GM23338 (cell line): ENCODE measurements around the gene PCSK4. TPM values are rescaled to one million over a fixed set of nuclear protein-coding genes. Genes with fewer than 3 reads are reported as not detected.

Experiments used
- ATAC-seq: fragments of 200-7000 bp; cut with Tn5 transposase; 3 replicates; pipeline ENCODE4 v1.9.1; 2020
- DNase-seq: peaks from one replicate; pipeline ENCODE4 v3.0.0-alpha.2; 2015; ENCODE audit warnings: low spot score
- H2AFZ ChIP-seq: fragments of 200-600 bp; sonication (generic); 2 replicates; pipeline ENCODE4 v1.8.0; 2016; ENCODE audit warnings: antibody characterized with exemption, mild to moderate bottlenecking, moderate library complexity
- H3F3A ChIP-seq: fragments of 200-600 bp; sonication (generic); replicated peaks from 2 replicates; pipeline ENCODE4 v1.8.0; 2017; ENCODE audit warnings: antibody characterized with exemption, mixed run types, low read depth
- H3K27ac ChIP-seq: fragments of 200-600 bp; sonication (generic); 2 replicates; pipeline ENCODE4 v1.6.1; 2016; ENCODE audit warnings: low read depth
- H3K27me3 ChIP-seq: fragments of 200-600 bp; sonication (generic); 2 replicates; pipeline ENCODE4 v1.8.0; 2016; ENCODE audit warnings: mild to moderate bottlenecking, mixed run types, moderate library complexity; ENCODE audit not compliant: insufficient read depth
- H3K36me3 ChIP-seq: fragments of 200-600 bp; sonication (generic); 2 replicates; pipeline ENCODE4 v1.8.0; 2016; ENCODE audit warnings: mild to moderate bottlenecking; ENCODE audit not compliant: insufficient read depth
- H3K4me1 ChIP-seq: fragments of 200-600 bp; sonication (generic); 2 replicates; pipeline ENCODE4 v1.8.0; 2016; ENCODE audit warnings: mild to moderate bottlenecking, moderate library complexity; ENCODE audit not compliant: insufficient read depth
- H3K4me2 ChIP-seq: fragments of 200-600 bp; sonication (generic); 2 replicates; pipeline ENCODE4 v1.7.1; 2017; ENCODE audit warnings: mixed run types
- H3K4me3 ChIP-seq: fragments of 200-600 bp; sonication (generic); 2 replicates; pipeline ENCODE4 v1.6.1; 2016; ENCODE audit warnings: mixed run types
- H3K79me2 ChIP-seq: fragments of 200-600 bp; sonication (generic); replicated peaks from 2 replicates; pipeline ENCODE4 v1.8.0; 2017; ENCODE audit warnings: mild to moderate bottlenecking; ENCODE audit not compliant: insufficient read depth
- H3K9me2 ChIP-seq: fragments of 200-600 bp; sonication (generic); 2 replicates; pipeline ENCODE4 v1.8.0; 2017; ENCODE audit not compliant: insufficient read depth
- H4K20me1 ChIP-seq: fragments of 200-600 bp; sonication (generic); replicated peaks from 2 replicates; pipeline ENCODE4 v1.8.0; 2017; ENCODE audit warnings: mild to moderate bottlenecking; ENCODE audit not compliant: insufficient read depth
- H3K27ac Mint-ChIP-seq: 2 replicates; pipeline ENCODE4 v1.8.0; 2020; ENCODE audit warnings: inconsistent platforms, mild to moderate bottlenecking, moderate library complexity, mixed read lengths
- H3K27me3 Mint-ChIP-seq: 3 replicates; pipeline ENCODE4 v1.8.0; 2022; ENCODE audit warnings: low read depth, mild to moderate bottlenecking, moderate library complexity, mixed read lengths, inconsistent platforms; ENCODE audit not compliant: insufficient read depth, poor library complexity
- H3K36me3 Mint-ChIP-seq: 3 replicates; pipeline ENCODE4 v1.8.0; 2021; ENCODE audit warnings: low read depth, mild to moderate bottlenecking, inconsistent platforms, moderate library complexity, mixed read lengths
- H3K4me1 Mint-ChIP-seq: 3 replicates; pipeline ENCODE4 v1.8.0; 2020; ENCODE audit warnings: mild to moderate bottlenecking, inconsistent platforms, mixed read lengths
- H3K4me3 Mint-ChIP-seq: 3 replicates; pipeline ENCODE4 v1.8.0; 2021; ENCODE audit warnings: moderate library complexity, mild to moderate bottlenecking, inconsistent platforms, mixed read lengths
- H3K9me3 Mint-ChIP-seq: 3 replicates; pipeline ENCODE4 v1.8.0; 2020; ENCODE audit warnings: moderate library complexity, mild to moderate bottlenecking, inconsistent platforms, mixed read lengths
- CREB1 ChIP-seq: fragments of 250-450 bp; sonication (Bioruptor Pico); IDR thresholded peaks from 2 replicates; pipeline ENCODE4 v1.5.0; 2020; ENCODE audit warnings: low read depth, mild to moderate bottlenecking, moderate library complexity
- CTCF ChIP-seq, 2 experiments: fragments of 200-600 bp in 1 of 2; sonication (generic) in 1 of 2; conservative IDR thresholded peaks; 2 replicates each; pipeline versions ENCODE4 v1.5.1 to v1.6.1; 2016 to 2017; ENCODE audit warnings: antibody characterized with exemption in 2 of 2, low read depth in 2 of 2, mild to moderate bottlenecking in 2 of 2, moderate library complexity in 1 of 2
- ETS1 ChIP-seq: IDR thresholded peaks from 2 replicates; pipeline ENCODE4 v1.6.1; 2016; ENCODE audit warnings: antibody characterized with exemption
- EZH2 ChIP-seq: fragments of 200-600 bp; sonication (generic); IDR thresholded peaks from one replicate; pipeline ENCODE4 v1.8.0; 2017; ENCODE audit warnings: antibody characterized with exemption, mild to moderate bottlenecking, low read depth; ENCODE audit not compliant: unreplicated experiment
- EZH2phosphoT487 ChIP-seq: fragments of 200-600 bp; sonication (generic); IDR thresholded peaks from one replicate; pipeline ENCODE4 v1.8.1; 2018; ENCODE audit warnings: antibody characterized with exemption; ENCODE audit not compliant: unreplicated experiment
- JUNB ChIP-seq: IDR thresholded peaks from one replicate; pipeline ENCODE4 v1.6.1; 2016; ENCODE audit warnings: antibody characterized with exemption; ENCODE audit not compliant: unreplicated experiment
- NANOG ChIP-seq: IDR thresholded peaks from 2 replicates; pipeline ENCODE4 v1.6.1; 2016; ENCODE audit warnings: antibody characterized with exemption, borderline replicate concordance
- POLR2AphosphoS5 ChIP-seq: IDR thresholded peaks from 2 replicates; pipeline ENCODE4 v1.6.1; 2016; ENCODE audit warnings: antibody characterized with exemption, low read depth
- REST ChIP-seq: IDR thresholded peaks from one replicate; pipeline ENCODE4 v1.6.1; 2018; ENCODE audit warnings: antibody characterized with exemption; ENCODE audit not compliant: unreplicated experiment
- STAT1 ChIP-seq: IDR thresholded peaks from one replicate; pipeline ENCODE4 v1.6.1; 2016; ENCODE audit warnings: antibody characterized with exemption; ENCODE audit not compliant: unreplicated experiment
- ZNF114 ChIP-seq: fragments of 250-450 bp; sonication (Bioruptor Pico); IDR thresholded peaks from 2 replicates; pipeline ENCODE4 v1.5.0; 2020; ENCODE audit warnings: mild to moderate bottlenecking, moderate library complexity
- ZNF331 ChIP-seq: fragments of 250-450 bp; sonication (Bioruptor Pico); IDR thresholded peaks from 2 replicates; pipeline ENCODE4 v1.5.0; 2020; ENCODE audit warnings: low read depth, mild to moderate bottlenecking, moderate library complexity
- ZNF462 ChIP-seq: fragments of 250-450 bp; sonication (Bioruptor Pico); IDR thresholded peaks from 2 replicates; pipeline ENCODE4 v1.5.0; 2020; ENCODE audit warnings: mild to moderate bottlenecking, moderate library complexity
- polyA plus RNA-seq: library from polyadenylated mRNA; unstranded; fragments of >200 nt; fragmentation: Nextera tagmentation; extraction: Ambion mirVana; gene quantifications from 2 replicates; pipeline ENCODE4 v1.2.1, GENCODE V29; 2016
- total RNA-seq: library from RNA; depleted of rRNA; stranded (reverse); fragments of >200 nt; shearing (Covaris generic); gene quantifications from 2 replicates; pipeline ENCODE4 v1.2.3, GENCODE V29; 2014

The PCSK4 gene
- total and polyA plus RNA-seq, 2 experiments from 2014 or later: 3.8 to 15.1 TPM

- TF ChIP-seq POLR2AphosphoS5 (no peak), REST (no peak), ZNF331 (CRISPR knock-in tag) (no peak), ETS1 (no peak), EZH2 (no peak), CTCF (conservative IDR thresholded peaks at IDR 0.05; ENCODE audit: low read depth in 2 of 2) (no peak), NANOG (no peak), ZNF462 (no peak), CREB1 (CRISPR knock-in tag) (no peak), EZH2phosphoT487 (no peak), JUNB (no peak), ZNF114 (no peak), STAT1 (no peak)
- H3K36me3 ChIP-seq: no peaks in the 10 kb centered on the region
- no peak overlapping the region for H3K27ac ChIP-seq
- H3K27ac Mint-ChIP-seq: no peak overlapping the region
- 0 out of 2 replicates have a peak, but pooled peaks cover 4% of the 10 kb centered on the region for H3K4me1 ChIP-seq
- H3K4me2 ChIP-seq: no peak overlapping the region
- no peaks in the 10 kb centered on the region for H3K9me3 Mint-ChIP-seq
- H3K4me1 Mint-ChIP-seq: peaks cover 6% of the 10 kb centered on the region
- no peaks in the 10 kb centered on the region for H3K79me2 ChIP-seq
- ATAC-seq: no peak
- no peak overlapping the region for H2AFZ ChIP-seq
- no peak for DNase-seq
- no peaks in the 10 kb centered on the region for H3K36me3 Mint-ChIP-seq
- no peaks in the 10 kb centered on the region for H3K9me2 ChIP-seq
- H3K4me3 ChIP-seq: no peak overlapping the region
- peaks cover 16% of the 10 kb centered on the region for H3K27me3 Mint-ChIP-seq
- peaks cover 14% of the 10 kb centered on the region for H3K27me3 ChIP-seq
- no peaks in the 10 kb centered on the region for H3F3A ChIP-seq
- H3K4me3 Mint-ChIP-seq: no peak overlapping the region
- H4K20me1 ChIP-seq: no peaks in the 10 kb centered on the region
These were observed 1.9 kb downstream of the PCSK4 start for GRCh38 chr19:1488282-1488601.
